Caco-2 (cell line): ENCODE data around the gene SUN1. TPM values are rescaled to one million over a fixed set of nuclear protein-coding genes. Genes with fewer than 3 reads are reported as not detected.
"Not testable (repeated sequence)": the region's sequence is repeated elsewhere in the genome, so short reads cannot be mapped to it uniquely, and the experiment has no call there.

Experiments used
- BruUV-seq: library from RNA; stranded (reverse); fragments of 400-500 nt; replicated peaks from 2 replicates; lab custom pipeline; 2021; lab: Mats Ljungman, UMichigan
- CTCF ChIA-PET: fragments of 300-600 bp; sonication (Branson Sonifier 250); formaldehyde crosslinking; loops from one replicate; lab custom pipeline; 2022; ENCODE audit warnings: antibody characterized with exemption; lab: Charles Lee
- POLR2A ChIA-PET: fragments of 300-600 bp; sonication (Branson Sonifier 250); formaldehyde crosslinking; loops from one replicate; lab custom pipeline; 2022; ENCODE audit warnings: antibody characterized with exemption; lab: Charles Lee
- DNase-seq, 2 experiments: peaks; one replicate each; pipeline versions ENCODE4 v3.0.0 to v3.0.0-alpha.2; 2020 to 2022
- H3K27me3 ChIP-seq: replicated peaks from 2 replicates; pipeline ENCODE4 v1.6.0; 2011; ENCODE audit warnings: low read length; ENCODE audit not compliant: control insufficient read depth, insufficient read depth
- H3K36me3 ChIP-seq: 2 replicates; pipeline ENCODE4 v1.5.1; 2011; ENCODE audit warnings: low read length; ENCODE audit not compliant: control insufficient read depth, insufficient read depth
- H3K4me1 ChIP-seq: fragments of 250-450 bp; sonication (Bioruptor Pico); 2 replicates; pipeline ENCODE4 v1.5.1; 2020; ENCODE audit warnings: mild to moderate bottlenecking
- H3K4me3 ChIP-seq: 2 replicates; pipeline ENCODE4 v1.5.1; 2011; ENCODE audit warnings: low read depth, mild to moderate bottlenecking, control low read depth, low read length
- H3K9me3 ChIP-seq: fragments of 250-450 bp; sonication (Bioruptor Pico); 2 replicates; pipeline ENCODE4 v1.5.1; 2020; ENCODE audit warnings: mild to moderate bottlenecking, moderate library complexity
- H3K27ac Mint-ChIP-seq: one replicate; pipeline ENCODE4 v1.8.0; 2022; ENCODE audit warnings: mixed read lengths; ENCODE audit not compliant: unreplicated experiment
- H3K27me3 Mint-ChIP-seq: one replicate; pipeline ENCODE4 v1.8.0; 2022; ENCODE audit warnings: mixed read lengths; ENCODE audit not compliant: insufficient read depth, unreplicated experiment
- H3K36me3 Mint-ChIP-seq: one replicate; pipeline ENCODE4 v1.8.0; 2022; ENCODE audit warnings: mild to moderate bottlenecking, mixed read lengths; ENCODE audit not compliant: insufficient read depth, unreplicated experiment
- H3K4me1 Mint-ChIP-seq: one replicate; pipeline ENCODE4 v1.8.0; 2022; ENCODE audit warnings: low read depth, mixed read lengths; ENCODE audit not compliant: unreplicated experiment
- H3K4me3 Mint-ChIP-seq: one replicate; pipeline ENCODE4 v1.8.0; 2022; ENCODE audit warnings: mild to moderate bottlenecking, moderate library complexity, mixed read lengths; ENCODE audit not compliant: unreplicated experiment
- H3K9me3 Mint-ChIP-seq: one replicate; pipeline ENCODE4 v1.8.0; 2022; ENCODE audit warnings: mixed read lengths; ENCODE audit not compliant: unreplicated experiment
- CTCF ChIP-seq, 2 experiments: fragments of 200-600 bp in 1 of 2; IDR thresholded peaks; 1 replicate in 1 of 2; 2 replicates in 1 of 2; pipeline versions ENCODE4 v1.5.1 to v1.8.0; 2011 to 2022; ENCODE audit warnings: antibody characterized with exemption in 1 of 2, control low read depth in 1 of 2, inconsistent platforms in 1 of 2, low read depth in 1 of 2, low read length in 1 of 2, mild to moderate bottlenecking in 1 of 2, moderate library complexity in 1 of 2; ENCODE audit not compliant: insufficient read depth in 1 of 2, severe bottlenecking in 1 of 2, unreplicated experiment in 1 of 2
- intact Hi-C: fragments of 100-400 bp; cut with micrococcal nuclease; formaldehyde crosslinking; loops from one replicate; pipeline ENCODE4 v1.10.0; 2022; ENCODE audit not compliant: unreplicated experiment
- total RNA-seq: library from RNA; stranded (reverse); gene quantifications from 2 replicates; pipeline ENCODE4 v1.2.3, GENCODE V29; 2022

The SUN1 gene
- total RNA-seq, 1 experiment from 2014 or later = 146 TPM

- Histone ChIP-seq H3K27me3 (no peaks in the 10 kb centered on the region), H3K4me1 (peaks cover 11% of the 10 kb centered on the region; the same call in 1 of the 2 replicates), H3K36me3 (peaks cover 1% of the 10 kb centered on the region), H3K4me3 (no peak overlapping the region), H3K9me3 (no peaks in the 10 kb centered on the region)
- Mint-ChIP-seq H3K9me3 (no peaks in the 10 kb centered on the region), H3K4me1 (peaks cover 14% of the 10 kb centered on the region), H3K4me3 (no peak overlapping the region), H3K27ac (no peak overlapping the region), H3K27me3 (no peaks in the 10 kb centered on the region), H3K36me3 (peaks cover 16% of the 10 kb centered on the region)
- CTCF ChIA-PET = no interaction called here
- POLR2A ChIA-PET = no interaction called here
- intact Hi-C loops = no loop called here
- BruUV-seq = no TSS peak
- TF ChIP-seq CTCF (IDR thresholded peaks at IDR 0.05; ENCODE audit: insufficient read depth in 1 of 2, low read depth in 1 of 2, low read length in 1 of 2, severe bottlenecking in 1 of 2, unreplicated experiment in 1 of 2) = no peak
- peak in 1 of 2 experiments; percentile 30 for DNase-seq
Measured at GRCh38 chr7:923108-924041, 91.1 kb downstream of the SUN1 start.

GRCh38 chr7:924042-924441 lies 91.8 kb downstream of the SUN1 start:
- CTCF ChIA-PET, H3K9me3 Mint-ChIP-seq, H3K36me3 ChIP-seq, H3K4me3 ChIP-seq, intact Hi-C loops, H3K9me3 ChIP-seq, H3K27ac Mint-ChIP-seq, H3K27me3 ChIP-seq, POLR2A ChIA-PET, H3K4me3 Mint-ChIP-seq, BruUV-seq, H3K27me3 Mint-ChIP-seq: not testable (repeated sequence)
- Mint-ChIP-seq H3K36me3 (peaks cover 16% of the 10 kb centered on the region), H3K4me1 (peaks cover 14% of the 10 kb centered on the region)
- DNase-seq = peak in 1 of 2 experiments; percentile 28
- H3K4me1 ChIP-seq = peaks cover 11% of the 10 kb centered on the region; the same call in 1 of the 2 replicates

Other genes starting within 250 kb of the SUN1 start
- 51.4 and 53.4 TPM in 2 replicates for gene DNAAF5, start 105.8 kb upstream of the SUN1 start, total RNA-seq
- gene PRKAR1B, start 105.2 kb upstream of the SUN1 start, total RNA-seq = 56.6 and 60.0 TPM in 2 replicates
- gene GET4, start 44.1 kb downstream of the SUN1 start, total RNA-seq = 124 and 130 TPM in 2 replicates
- 65.6 and 77.6 TPM in 2 replicates for gene ADAP1, start 122.2 kb downstream of the SUN1 start, total RNA-seq
- gene COX19, start 143.1 kb downstream of the SUN1 start, total RNA-seq = 24.8 and 25.6 TPM in 2 replicates
- gene CYP2W1, start 150.7 kb downstream of the SUN1 start, total RNA-seq = 24.0 and 25.1 TPM in 2 replicates
- 1.8 and 3.0 TPM in 2 replicates for gene GPR146, start 212.1 kb downstream of the SUN1 start, total RNA-seq